SK-N-SH (cell line): ENCODE data around the gene DNAH14. TPM values are rescaled to one million over a fixed set of nuclear protein-coding genes. Genes with fewer than 3 reads are reported as not detected.

ENCODE experiments used
- CTCF ChIA-PET: fragments of 300-600, 350-600 bp; formaldehyde crosslinking; extraction: SDS; loops from one replicate; lab custom pipeline; 2021; lab: Yijun Ruan, JAX
- POLR2A ChIA-PET: fragments of 350-600 bp; sonication (Branson Sonifier 250); formaldehyde crosslinking; extraction: SDS; loops from one replicate; lab custom pipeline; 2020; ENCODE audit warnings: antibody characterized with exemption, inconsistent platforms; lab: Yijun Ruan, JAX
- DNase-seq: peaks from one replicate; pipeline ENCODE4 v3.0.0; 2012
- H2AFZ ChIP-seq: fragments of 200-600 bp; sonication (generic); 2 replicates; pipeline ENCODE4 v1.8.1; 2016; ENCODE audit warnings: antibody characterized with exemption, mild to moderate bottlenecking, low read depth
- H3F3A ChIP-seq: fragments of 200-600 bp; sonication (generic); replicated peaks from 2 replicates; pipeline ENCODE3; 2016; ENCODE audit warnings: antibody characterized with exemption, mild to moderate bottlenecking; ENCODE audit not compliant: insufficient read depth
- H3K27ac ChIP-seq, 2 experiments: fragments of 200-500 bp in 1 of 2; fragments of 200-600 bp in 1 of 2; sonication (Bioruptor generic) in 1 of 2; sonication (generic), shearing (Covaris generic) in 1 of 2; 2 replicates each; pipeline versions ENCODE4 v1.5.1 to v1.6.1; 2014 to 2016; ENCODE audit warnings: low read depth in 2 of 2, inconsistent platforms in 1 of 2, low read length in 1 of 2, mild to moderate bottlenecking in 1 of 2, mixed read lengths in 1 of 2
- H3K27me3 ChIP-seq: fragments of 200-600 bp; sonication (generic), shearing (Covaris generic); 2 replicates; pipeline ENCODE4 v1.6.1; 2016; ENCODE audit warnings: mixed run types; ENCODE audit not compliant: insufficient read depth
- H3K36me3 ChIP-seq, 2 experiments: fragments of 200-500 bp in 1 of 2; fragments of 200-600 bp in 1 of 2; sonication (Bioruptor generic) in 1 of 2; sonication (generic) in 1 of 2; replicated peaks in 1 of 2; 2 replicates each; pipeline versions ENCODE3 to v1.5.1; 2014 to 2016; ENCODE audit warnings: low read length in 1 of 2, mild to moderate bottlenecking in 1 of 2; ENCODE audit not compliant: insufficient read depth in 2 of 2, control insufficient read depth in 1 of 2
- H3K4me1 ChIP-seq, 2 experiments: fragments of 200-500 bp in 1 of 2; fragments of 200-600 bp in 1 of 2; sonication (Bioruptor generic) in 1 of 2; sonication (generic), shearing (Covaris generic) in 1 of 2; 2 replicates each; pipeline versions ENCODE4 v1.5.1 to v1.6.1; 2014 to 2016; ENCODE audit warnings: low read depth in 1 of 2, low read length in 1 of 2, mixed run types in 1 of 2; ENCODE audit not compliant: insufficient read depth in 2 of 2, control insufficient read depth in 1 of 2
- H3K4me2 ChIP-seq: fragments of 200-600 bp; sonication (generic), shearing (Covaris generic); 2 replicates; pipeline ENCODE4 v1.6.1; 2017; ENCODE audit warnings: mixed run types
- H3K4me3 ChIP-seq, 2 experiments: fragments of 200-500 bp in 1 of 2; fragments of 200-600 bp in 1 of 2; sonication (Bioruptor generic) in 1 of 2; sonication (generic), shearing (Covaris generic) in 1 of 2; 2 replicates each; pipeline versions ENCODE4 v1.5.1 to v1.8.1; 2014 to 2016; ENCODE audit warnings: low read depth in 2 of 2, inconsistent platforms in 1 of 2, low read length in 1 of 2, mild to moderate bottlenecking in 1 of 2, mixed read lengths in 1 of 2, moderate library complexity in 1 of 2
- H3K79me2 ChIP-seq: fragments of 200-600 bp; sonication (generic); 2 replicates; pipeline ENCODE4 v1.8.1; 2017; ENCODE audit warnings: mild to moderate bottlenecking; ENCODE audit not compliant: insufficient read depth
- H3K9ac ChIP-seq: fragments of 200-600 bp; sonication (generic); 2 replicates; pipeline ENCODE4 v1.6.1; 2017; ENCODE audit warnings: mixed run types
- H3K9me2 ChIP-seq: fragments of 200-600 bp; sonication (generic); 2 replicates; pipeline ENCODE4 v1.6.1; 2017; ENCODE audit warnings: mixed run types
- H3K9me3 ChIP-seq: fragments of 200-600 bp; sonication (generic); 2 replicates; pipeline ENCODE4 v1.6.1; 2017; ENCODE audit warnings: mixed run types, mild to moderate bottlenecking, moderate library complexity
- H4K20me1 ChIP-seq: fragments of 200-600 bp; sonication (generic); 2 replicates; pipeline ENCODE4 v1.6.1; 2017; ENCODE audit warnings: mild to moderate bottlenecking, mixed run types; ENCODE audit not compliant: insufficient read depth
- CTCF ChIP-seq: fragments of 200-600 bp; sonication (generic); IDR thresholded peaks from 2 replicates; pipeline ENCODE4 v1.6.1; 2017; ENCODE audit warnings: antibody characterized with exemption, mild to moderate bottlenecking, moderate library complexity
- ELF1 ChIP-seq: IDR thresholded peaks from 2 replicates; pipeline ENCODE4 v1.4.0; 2012
- EP300 ChIP-seq, 2 experiments: IDR thresholded peaks; 2 replicates each; pipeline versions ENCODE4 v1.4.0 to v1.6.1; 2012; ENCODE audit warnings: borderline replicate concordance in 1 of 2, low read depth in 1 of 2, low read length in 1 of 2
- EZH2phosphoT487 ChIP-seq: fragments of 200-600 bp; sonication (generic); IDR thresholded peaks from 2 replicates; pipeline ENCODE4 v1.6.1; 2017; ENCODE audit warnings: low read depth, mixed run types, mild to moderate bottlenecking, antibody characterized with exemption, moderate library complexity, borderline replicate concordance
- IRF3 ChIP-seq: fragments of 150-350 bp; IDR thresholded peaks from 2 replicates; pipeline ENCODE4 v1.6.1; 2016; ENCODE audit warnings: mild to moderate bottlenecking, low read depth, low read length
- JUND ChIP-seq: IDR thresholded peaks from 2 replicates; pipeline ENCODE4 v1.4.0; 2012
- MEF2A ChIP-seq: IDR thresholded peaks from 2 replicates; pipeline ENCODE4 v1.4.0; 2012; ENCODE audit warnings: low read depth, borderline replicate concordance
- NFIC ChIP-seq: IDR thresholded peaks from 2 replicates; pipeline ENCODE4 v1.4.0; 2012; ENCODE audit warnings: borderline replicate concordance
- NRF1 ChIP-seq: IDR thresholded peaks from 2 replicates; pipeline ENCODE4 v1.6.1; 2012; ENCODE audit warnings: low read depth, mild to moderate bottlenecking, low read length
- POLR2AphosphoS5 ChIP-seq: IDR thresholded peaks from 2 replicates; pipeline ENCODE4 v1.6.1; 2012; ENCODE audit warnings: low read depth, low read length
- RCOR1 ChIP-seq: fragments of 150-350 bp; IDR thresholded peaks from 2 replicates; pipeline ENCODE4 v1.6.1; 2017; ENCODE audit warnings: antibody characterized with exemption, low read length
- REST ChIP-seq: IDR thresholded peaks from 2 replicates; pipeline ENCODE4 v1.6.1; 2012; ENCODE audit warnings: mild to moderate bottlenecking, low read depth, low read length, moderate library complexity
- SMC3 ChIP-seq: IDR thresholded peaks from 2 replicates; pipeline ENCODE4 v1.6.1; 2012; ENCODE audit warnings: low read depth, low read length, improper control_type of control experiment
- TCF12 ChIP-seq: IDR thresholded peaks from 2 replicates; pipeline ENCODE4 v1.4.0; 2012
- TEAD4 ChIP-seq: IDR thresholded peaks from 2 replicates; pipeline ENCODE4 v1.4.0; 2012; ENCODE audit warnings: mild to moderate bottlenecking, borderline replicate concordance; ENCODE audit not compliant: insufficient read depth
- USF1 ChIP-seq: IDR thresholded peaks from 2 replicates; pipeline ENCODE4 v1.4.0; 2012; ENCODE audit warnings: low read depth, borderline replicate concordance
- USF2 ChIP-seq: fragments of 150-350 bp; IDR thresholded peaks from 2 replicates; pipeline ENCODE4 v1.6.1; 2017; ENCODE audit warnings: antibody characterized with exemption, low read length, low read depth, borderline replicate concordance
- YY1 ChIP-seq: IDR thresholded peaks from 2 replicates; pipeline ENCODE4 v1.4.0; 2012; ENCODE audit warnings: low read depth, mild to moderate bottlenecking
- ZBTB33 ChIP-seq: IDR thresholded peaks from 2 replicates; pipeline ENCODE4 v1.4.0; 2012; ENCODE audit warnings: low read depth, borderline replicate concordance
- WGBS: methylation state at CpG from one replicate; pipeline ENCODE4 v1.1.6; 2017; ENCODE audit warnings: low lambda C conversion rate; 5-methylcytosine and 5-hydroxymethylcytosine counted together
- polyA plus RNA-seq, 3 experiments: library from polyadenylated mRNA; depleted of rRNA; stranded (reverse); fragments of >200 nt; gene quantifications; 2 replicates each; pipeline ENCODE4 v1.2.3, GENCODE V29; 2012

The DNAH14 gene
- polyA plus RNA-seq, 1 of the 3 experiments (the other 2 are of a cell fraction) = 8.0 TPM

- WGBS = 58% methylated on average over 3 of the region's 3 CpGs
- H3K9me3 ChIP-seq = no peaks in the 10 kb centered on the region
- H3K9ac ChIP-seq = no peak overlapping the region
- H3K27ac ChIP-seq = no peak overlapping the region
- H3K4me2 ChIP-seq = no peak overlapping the region
- DNase-seq = no peak
- no peaks in the 10 kb centered on the region for H4K20me1 ChIP-seq
- H3K4me3 ChIP-seq = no peak overlapping the region
- ChIA-PET POLR2A (no interaction called here), CTCF (no interaction called here)
- no peaks in the 10 kb centered on the region; a peak in 2 of 4 replicates for H3K4me1 ChIP-seq
- no peaks in the 10 kb centered on the region for H3F3A ChIP-seq
- H3K27me3 ChIP-seq = no peaks in the 10 kb centered on the region
- no peak for TF ChIP-seq JUND
- TF ChIP-seq EZH2phosphoT487 = no peak
- TF ChIP-seq YY1 = no peak
- TF ChIP-seq MEF2A = no peak
- no peak for TF ChIP-seq RCOR1
- no peak for TF ChIP-seq POLR2AphosphoS5
- no peak for TF ChIP-seq USF1
- no peak for TF ChIP-seq ZBTB33
- no peak for TF ChIP-seq REST
- no peak for TF ChIP-seq SMC3
- TF ChIP-seq ELF1 = no peak
- no peak for TF ChIP-seq NFIC
- TF ChIP-seq CTCF = no peak
- TF ChIP-seq IRF3 = no peak
- TF ChIP-seq EP300 (IDR thresholded peaks at IDR 0.05; ENCODE audit: borderline replicate concordance in 1 of 2, low read depth in 1 of 2, low read length in 1 of 2) = no peak
- no peak for TF ChIP-seq NRF1
- TF ChIP-seq USF2 = no peak
- TF ChIP-seq TCF12 = no peak
- TF ChIP-seq TEAD4 = no peak
- no peaks in the 10 kb centered on the region for H3K36me3 ChIP-seq
- H3K9me2 ChIP-seq = no peaks in the 10 kb centered on the region
- no peaks in the 10 kb centered on the region for H3K79me2 ChIP-seq
- H2AFZ ChIP-seq = no peak overlapping the region
Measured at GRCh38 chr1:225371366-225372010, 442.0 kb downstream of the DNAH14 start.
